GM19397 (cell line): ENCODE data around the gene TMEM37.

Experiments
- ATAC-seq: cut with Tn5 transposase; IDR thresholded peaks from one replicate; pipeline ENCODE4 v1.9.1; 2021; ENCODE audit warnings: mild to moderate bottlenecking, moderate library complexity; ENCODE audit not compliant: unreplicated experiment

The TMEM37 gene

DNA sequence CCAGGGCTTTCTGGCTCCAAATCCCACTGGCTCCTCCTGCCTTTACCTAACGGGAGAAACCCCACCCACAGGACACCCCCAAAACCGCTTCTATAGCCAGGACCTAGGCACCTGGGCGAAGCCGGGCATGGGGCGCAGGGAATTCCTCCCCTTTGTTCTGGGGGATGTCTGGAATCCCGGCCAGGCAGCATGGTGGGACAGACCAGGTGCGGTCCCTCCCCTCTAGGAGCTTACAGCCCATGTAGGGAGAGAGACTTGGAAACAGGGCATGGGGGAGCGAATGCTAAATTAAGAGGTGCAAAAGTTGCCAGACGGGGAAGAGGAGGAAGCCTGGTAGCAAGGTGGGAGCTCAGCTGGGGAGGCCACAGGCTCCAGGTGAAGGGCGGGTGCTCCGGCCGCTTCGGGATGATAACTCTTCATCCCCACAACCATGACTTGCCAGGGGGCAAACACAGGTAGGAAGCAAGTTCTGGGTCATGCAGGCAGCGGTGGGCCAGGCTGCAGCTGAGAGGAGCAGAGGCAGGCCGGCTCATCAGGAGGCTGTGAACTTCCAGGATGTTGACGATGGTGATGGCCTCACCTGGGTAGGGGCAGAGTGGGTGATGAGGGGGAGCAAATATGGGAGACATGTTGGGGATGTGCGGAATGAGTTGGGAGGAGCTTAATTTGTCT is 1.3 kb downstream of the TMEM37 start:
- no peak for ATAC-seq

DNA sequence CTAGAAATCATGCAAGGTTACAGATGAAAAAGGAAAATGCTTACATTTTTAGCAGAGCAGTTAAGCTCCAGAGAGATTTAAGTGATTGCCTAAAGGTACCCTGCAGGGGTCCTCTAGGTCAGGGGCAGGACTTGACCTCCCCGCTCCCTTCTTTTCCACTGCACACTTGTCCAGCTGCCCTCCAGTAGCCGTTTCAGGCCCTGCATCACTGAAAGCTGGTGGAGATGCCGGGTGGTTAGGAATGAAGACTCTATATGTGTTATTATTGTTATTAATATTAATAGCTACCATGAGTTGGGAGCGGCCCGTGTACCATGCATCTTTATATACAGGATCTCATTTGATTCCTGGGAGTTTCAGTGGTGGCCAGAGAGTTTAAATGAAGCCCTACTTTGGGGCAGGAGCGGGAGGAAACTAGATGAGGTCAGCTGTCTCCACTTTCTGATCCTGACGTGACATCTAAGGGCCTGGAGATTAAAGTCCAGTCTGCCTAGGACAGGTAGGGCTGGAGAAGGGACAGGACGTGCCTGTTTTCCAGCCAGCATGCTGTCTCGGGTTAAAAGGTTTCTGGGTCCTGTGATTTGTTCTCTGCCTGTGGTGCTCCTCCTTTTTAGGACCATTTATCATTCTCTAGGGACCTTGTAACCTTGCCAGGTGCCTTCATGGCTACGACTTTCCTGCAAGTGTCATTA is 2.1 kb downstream of the TMEM37 start:
- no peak for ATAC-seq

- no peak for ATAC-seq
Observed at GRCh38 chr2:119434664-119435063, 3.0 kb downstream of the TMEM37 start.

DNA sequence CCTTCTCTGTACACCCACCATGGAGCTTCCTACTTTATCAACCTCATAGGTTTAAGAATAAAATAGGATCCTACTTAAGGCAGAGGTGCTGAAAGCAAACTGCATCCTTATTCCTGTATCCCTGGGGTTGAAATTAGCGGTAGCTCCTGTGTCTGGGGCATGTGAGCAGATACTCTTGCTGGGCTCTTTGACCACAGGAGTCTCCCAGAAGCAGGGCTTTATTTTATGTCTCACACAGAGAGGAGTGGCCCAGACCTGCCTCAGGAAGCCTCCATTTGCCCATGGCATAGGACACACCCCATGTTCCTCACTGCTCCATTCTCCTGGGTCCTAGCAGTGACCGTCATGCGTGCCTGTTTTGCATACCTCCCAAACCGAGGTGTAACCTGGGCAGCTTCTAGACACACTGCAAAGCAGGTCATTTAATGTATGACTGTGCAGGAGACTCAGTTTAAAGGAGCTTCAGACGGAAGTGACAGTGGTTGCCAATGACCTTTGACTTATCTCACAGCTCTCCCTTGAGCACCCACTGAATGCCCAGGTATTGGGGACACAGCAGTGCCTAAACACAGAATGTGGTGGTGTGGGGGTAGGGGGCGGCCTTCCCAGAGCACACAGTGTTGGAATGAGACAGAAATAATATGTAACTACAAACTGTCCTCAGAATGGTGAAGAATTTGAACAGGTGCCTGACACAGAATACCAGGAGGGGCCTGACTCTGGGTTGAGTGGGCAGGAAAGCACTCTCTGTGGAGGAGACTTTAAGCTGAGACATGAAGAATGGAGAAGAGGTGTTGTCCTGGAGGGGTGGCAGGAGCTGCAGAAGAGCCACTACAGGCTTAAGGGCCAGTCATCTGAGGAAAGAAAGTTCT is 3.7 kb downstream of the TMEM37 start:
- ATAC-seq: no peak

- no peak for ATAC-seq
Observed at GRCh38 chr2:119435953-119436297, 4.3 kb downstream of the TMEM37 start.

GRCh38 chr2:119436993-119437772 is 5.5 kb downstream of the TMEM37 start:
- no peak for ATAC-seq

DNA sequence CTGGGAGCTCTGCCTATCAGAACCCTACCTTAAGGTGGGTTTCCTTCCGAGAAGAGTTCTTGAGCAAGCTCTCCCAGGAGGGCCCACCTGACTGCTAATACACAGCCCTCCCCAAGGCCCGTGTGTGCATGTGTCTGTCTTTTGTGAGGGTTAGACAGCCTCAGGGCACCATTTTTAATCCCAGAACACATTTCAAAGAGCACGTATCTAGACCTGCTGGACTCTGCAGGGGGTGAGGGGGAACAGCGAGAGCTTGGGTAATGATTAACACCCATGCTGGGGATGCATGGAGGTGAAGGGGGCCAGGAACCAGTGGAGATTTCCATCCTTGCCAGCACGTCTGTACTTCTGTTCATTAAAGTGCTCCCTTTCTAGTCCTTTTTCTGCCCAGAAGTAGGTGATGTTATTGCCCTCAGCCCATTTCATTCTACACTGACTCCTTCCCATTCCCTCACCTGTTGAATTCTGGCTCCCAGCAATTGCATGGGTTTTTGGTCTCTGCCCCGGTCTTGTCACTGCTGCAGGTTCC is 6.5 kb downstream of the TMEM37 start:
- ATAC-seq: no peak

- no peak for ATAC-seq
Observed at GRCh38 chr2:119438726-119439284, 7.2 kb downstream of the TMEM37 start.

- ATAC-seq: no peak
Observed at GRCh38 chr2:119439574-119440500, 8.2 kb downstream of the TMEM37 start.

DNA sequence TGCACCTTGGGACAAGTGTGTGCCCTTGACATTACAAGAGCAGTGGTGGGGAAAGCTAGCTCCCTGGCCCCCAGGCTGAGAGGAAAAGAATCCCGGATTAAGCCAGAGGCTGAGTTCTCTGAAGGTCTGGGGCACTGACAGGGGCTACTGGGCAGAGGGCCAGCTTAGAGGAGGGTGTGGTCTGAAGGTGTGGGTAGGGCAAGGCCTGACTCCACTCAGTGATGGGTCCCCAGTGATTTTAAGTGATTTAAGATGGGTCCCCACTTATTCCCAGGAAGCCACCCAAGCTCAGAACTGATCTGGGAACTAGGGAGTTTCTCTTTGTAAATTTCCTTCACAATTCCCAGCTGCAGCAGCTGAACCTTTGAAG is 8.8 kb downstream of the TMEM37 start:
- ATAC-seq: no peak

DNA sequence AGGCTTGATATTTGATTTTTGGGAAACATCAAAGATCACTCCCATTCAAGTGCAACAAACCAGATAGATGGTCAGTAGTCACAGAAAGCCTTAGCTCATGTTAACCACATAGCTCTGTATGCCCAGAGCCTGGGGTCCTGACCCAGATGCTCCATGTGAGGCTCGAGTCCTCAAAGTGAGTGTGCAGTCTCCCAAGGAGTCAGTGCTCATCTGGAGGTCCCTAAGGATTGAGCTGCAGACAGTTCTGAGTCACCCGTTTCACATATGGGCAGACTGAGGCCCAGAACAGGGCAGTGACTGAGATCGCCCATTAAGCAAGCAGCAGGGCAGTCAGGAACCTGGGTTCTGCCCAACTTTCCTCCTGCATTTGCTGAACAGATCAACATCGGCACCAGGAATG is 9.2 kb downstream of the TMEM37 start:
- no peak for ATAC-seq

DNA sequence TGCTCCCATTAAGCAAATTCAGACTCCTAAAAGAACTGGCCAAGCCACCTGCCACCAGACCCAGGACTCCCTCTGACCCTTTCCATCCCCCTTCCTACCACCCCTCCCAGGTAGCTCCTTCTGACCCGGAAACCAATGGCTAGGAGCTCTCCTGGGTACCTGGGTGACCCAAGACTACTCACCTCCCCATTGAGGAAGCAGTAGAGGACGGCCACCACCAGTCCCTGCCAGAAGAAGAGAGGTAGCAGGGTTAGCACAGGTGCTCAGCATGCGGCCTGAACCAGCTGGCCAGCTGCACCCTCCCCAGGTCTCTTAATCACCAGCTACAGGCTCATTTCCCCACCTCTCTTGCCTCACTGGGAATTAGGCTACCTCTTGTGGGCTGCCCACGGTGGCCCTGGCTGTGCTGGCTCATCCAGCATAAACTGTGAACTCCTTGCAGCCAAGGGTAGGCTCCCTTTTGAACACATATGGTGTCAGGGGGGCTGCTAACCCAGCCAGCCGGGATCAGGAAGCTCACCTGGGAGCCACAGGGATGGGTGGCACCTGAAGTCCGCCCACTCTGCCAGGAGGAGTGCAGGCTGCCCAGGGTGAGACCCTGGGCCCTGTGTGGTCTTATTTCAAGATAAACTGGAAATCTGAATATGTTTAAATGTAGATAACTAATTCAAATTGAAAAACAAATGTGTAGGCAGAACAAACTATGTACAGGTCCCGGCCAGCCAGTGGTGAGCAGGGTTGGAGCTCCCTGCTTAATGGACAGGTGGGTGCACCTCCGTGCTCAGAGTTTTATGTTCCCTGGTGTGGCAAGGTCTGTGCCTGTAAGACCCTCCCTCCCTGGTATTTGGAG is 9.9 kb downstream of the TMEM37 start:
- no peak for ATAC-seq

- ATAC-seq: no peak
Observed at GRCh38 chr2:119442226-119442619, 10.6 kb downstream of the TMEM37 start.

GRCh38 chr2:119442850-119443249 is 11.2 kb downstream of the TMEM37 start:
- no peak for ATAC-seq

DNA sequence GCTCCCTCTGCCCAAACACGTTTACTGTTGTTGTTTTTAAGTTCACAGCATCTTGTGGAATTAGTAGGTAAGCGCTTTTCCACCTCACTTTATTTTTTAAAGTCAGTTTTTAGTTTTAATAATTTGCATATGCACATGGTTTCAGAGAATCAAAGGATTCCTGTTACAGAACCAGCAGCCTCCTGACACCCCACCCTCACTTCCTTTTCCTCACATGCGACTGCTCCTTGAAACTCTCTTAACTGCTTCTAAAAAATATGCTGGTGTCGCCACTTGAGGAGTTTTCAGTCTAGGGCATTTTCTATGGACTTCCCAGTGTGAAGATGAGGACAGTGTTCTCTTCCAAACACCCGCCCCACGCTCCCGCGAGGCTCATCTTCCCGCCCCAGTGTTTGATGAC is 14.4 kb downstream of the TMEM37 start:
- no peak for ATAC-seq

GRCh38 chr2:119448427-119449141 is 16.9 kb downstream of the TMEM37 start:
- ATAC-seq: no peak

GRCh38 chr2:119449521-119449920 is 17.9 kb downstream of the TMEM37 start:
- ATAC-seq: no peak
